ENCODE data around the gene NDST1. TPM values are rescaled to one million over a fixed set of nuclear protein-coding genes. Genes with fewer than 3 reads are reported as not detected.

Gene NDST1
- total and polyA plus RNA-seq, 2 of the 8 experiments (the other 6 are each of a cell fraction or from before 2014, with no cell fraction given), result 27.0 to 72.0 TPM

- TF ChIP-seq POLR2AphosphoS5 (IDR thresholded peaks at IDR 0.05; ENCODE audit: low read depth, low read length) (no peak), RXRA (IDR thresholded peaks at IDR 0.05; ENCODE audit: insufficient read depth, low read depth, low read length) (no peak), BCL11A (IDR thresholded peaks at IDR 0.05; ENCODE audit: low read depth in 2 of 2, low read length in 2 of 2) (no peak), JUND (IDR thresholded peaks at IDR 0.05; ENCODE audit: low read length) (no peak)
Observed at GRCh38 chr5:150584556-150585335, 76.8 kb downstream of the NDST1 start (continued).
